Measurements from ENCODE around the gene OVOL1.

Gene OVOL1

GRCh38 chr11:65792456-65792855 lies 5.6 kb downstream of the OVOL1 start:
- DNase-seq (ENCODE audit: low read depth), result no peak

- no peak for DNase-seq (ENCODE audit: low read depth)
Observed at GRCh38 chr11:65793144-65793581, 6.3 kb downstream of the OVOL1 start.

DNA sequence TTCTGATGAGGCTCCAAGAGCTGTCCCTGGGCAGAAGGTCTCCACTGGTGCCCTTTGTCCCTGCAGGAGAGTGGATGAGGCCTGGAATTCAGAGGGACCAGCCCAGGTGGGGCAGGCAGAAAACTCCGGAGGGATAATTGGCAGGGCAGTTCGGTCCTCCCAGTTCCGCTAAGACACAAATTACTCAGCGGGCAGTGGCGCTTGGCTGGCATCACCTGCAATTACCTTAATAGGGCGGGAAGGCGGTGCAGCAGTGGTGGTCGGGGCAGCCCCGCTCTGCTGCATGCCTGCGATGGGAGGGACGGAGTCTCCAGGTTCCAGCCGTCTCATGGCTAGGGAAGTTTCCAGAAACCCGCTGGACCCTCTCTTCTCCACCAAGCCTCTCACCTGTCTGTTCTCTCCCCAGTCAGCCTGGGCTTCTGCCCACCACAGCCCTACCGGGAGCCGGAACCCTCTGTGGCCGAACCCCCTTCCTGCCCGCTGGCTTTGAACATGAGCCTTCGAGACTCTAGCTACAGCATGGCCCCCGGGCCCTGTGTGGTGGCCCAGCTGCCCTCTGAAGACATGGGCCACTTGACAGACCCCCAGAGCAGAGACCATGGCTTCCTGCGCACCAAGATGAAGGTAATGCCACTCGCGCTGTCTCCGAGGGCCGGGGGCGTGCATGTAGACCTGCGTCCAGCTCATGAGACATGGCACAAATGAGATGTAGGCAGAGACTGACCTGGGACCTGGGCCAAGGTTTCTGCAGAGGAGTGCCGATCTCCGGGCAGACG lies 7.0 kb downstream of the OVOL1 start:
- DNase-seq (ENCODE audit: low read depth), result no peak

DNA sequence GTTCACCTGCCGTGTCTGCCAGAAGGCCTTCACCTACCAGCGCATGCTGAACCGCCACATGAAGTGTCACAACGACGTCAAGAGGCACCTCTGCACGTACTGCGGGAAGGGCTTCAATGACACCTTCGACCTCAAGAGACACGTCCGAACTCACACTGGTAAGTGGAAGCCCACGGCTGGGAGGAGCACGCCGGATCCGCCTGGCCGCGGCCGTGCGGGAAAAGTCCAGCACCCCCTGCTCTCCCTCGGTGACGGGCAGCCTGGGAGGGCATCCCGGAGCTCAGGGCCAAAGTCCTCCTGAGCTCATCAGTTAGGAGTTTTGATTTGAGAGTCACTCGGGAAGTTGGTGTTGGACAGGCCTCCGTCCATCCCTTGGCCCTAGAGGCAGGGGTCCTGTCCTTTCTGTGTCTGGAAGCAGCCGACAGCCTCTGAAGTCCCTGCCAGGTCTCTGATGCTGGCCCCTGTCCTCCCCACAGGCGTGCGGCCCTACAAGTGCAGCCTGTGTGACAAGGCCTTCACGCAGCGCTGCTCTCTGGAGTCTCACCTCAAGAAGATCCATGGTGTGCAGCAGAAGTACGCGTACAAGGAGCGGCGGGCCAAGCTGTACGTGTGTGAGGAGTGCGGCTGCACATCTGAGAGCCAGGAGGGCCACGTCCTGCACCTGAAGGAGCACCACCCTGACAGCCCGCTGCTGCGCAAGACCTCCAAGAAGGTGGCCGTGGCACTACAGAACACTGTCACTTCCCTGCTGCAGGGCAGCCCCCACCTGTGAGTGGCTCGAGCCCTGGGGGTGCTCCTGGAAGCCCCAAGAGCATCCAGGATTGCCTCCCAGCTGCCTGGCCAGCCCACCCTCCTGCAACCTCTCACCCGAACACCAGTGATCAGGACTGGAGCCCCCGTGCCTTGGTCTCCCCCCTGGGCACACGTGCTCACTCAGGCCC lies 8.0 kb downstream of the OVOL1 start:
- no peak for DNase-seq (ENCODE audit: low read depth)

DNA sequence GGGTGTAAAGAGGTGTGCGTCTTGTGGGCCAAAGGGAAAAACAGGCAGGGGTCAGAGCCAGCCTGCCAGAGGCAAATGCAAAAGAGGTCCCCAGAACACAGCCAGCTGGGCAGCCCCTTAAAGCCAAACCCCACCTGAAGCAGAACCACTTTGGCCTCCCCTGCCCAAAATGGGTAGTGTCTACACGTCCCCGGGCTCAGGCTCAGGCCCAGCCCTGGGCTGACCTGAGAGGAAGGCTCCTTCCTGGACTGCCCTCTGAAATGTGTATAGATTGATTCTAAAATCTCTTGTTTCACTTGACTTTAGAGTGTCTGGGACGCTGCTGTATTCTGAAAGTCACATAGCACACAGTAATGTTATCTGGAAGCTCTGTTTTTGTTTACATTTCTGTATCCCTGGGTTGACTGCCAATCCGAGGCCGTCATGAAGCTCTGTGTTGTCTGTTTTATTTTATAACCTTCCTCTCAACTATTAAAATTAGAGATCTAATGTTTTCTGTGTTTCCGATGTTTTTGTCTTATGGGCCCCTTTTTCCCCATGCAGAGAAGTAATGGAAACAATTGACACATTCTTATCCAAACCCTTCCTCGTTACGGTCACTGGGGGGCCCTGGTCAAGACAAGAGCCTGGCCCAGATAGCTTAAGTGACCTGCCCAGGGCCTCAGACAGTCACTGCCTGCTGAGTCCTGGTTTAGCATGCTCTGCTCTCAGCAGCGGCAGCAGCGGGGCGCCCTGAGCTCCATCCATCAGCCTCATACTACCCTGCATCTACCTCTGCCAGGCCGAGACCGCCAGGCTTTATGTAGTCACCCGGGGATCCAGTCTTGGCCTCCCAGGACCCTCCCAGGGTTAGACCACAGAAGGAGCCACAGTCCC lies 10.1 kb downstream of the OVOL1 start:
- DNase-seq (ENCODE audit: low read depth), result no peak

DNA sequence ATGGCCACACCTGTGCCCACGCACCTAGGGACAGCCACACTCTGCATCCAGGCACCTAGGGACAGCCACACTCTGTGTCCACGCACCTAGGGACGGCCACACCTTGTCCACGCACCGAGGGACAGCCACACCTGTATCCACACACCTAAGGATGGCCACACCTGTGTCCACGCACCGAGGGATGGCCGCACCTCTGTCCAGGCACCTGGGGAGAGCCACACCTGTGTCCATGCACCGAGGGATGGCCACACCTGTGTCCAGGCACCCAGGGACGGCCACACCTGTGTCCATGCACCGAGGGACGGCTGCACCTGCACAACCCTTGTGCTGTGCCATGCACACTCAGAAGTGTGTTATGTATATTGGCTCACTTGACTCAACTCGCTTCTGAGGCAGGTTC lies 10.8 kb downstream of the OVOL1 start:
- no peak for DNase-seq (ENCODE audit: low read depth)

DNA sequence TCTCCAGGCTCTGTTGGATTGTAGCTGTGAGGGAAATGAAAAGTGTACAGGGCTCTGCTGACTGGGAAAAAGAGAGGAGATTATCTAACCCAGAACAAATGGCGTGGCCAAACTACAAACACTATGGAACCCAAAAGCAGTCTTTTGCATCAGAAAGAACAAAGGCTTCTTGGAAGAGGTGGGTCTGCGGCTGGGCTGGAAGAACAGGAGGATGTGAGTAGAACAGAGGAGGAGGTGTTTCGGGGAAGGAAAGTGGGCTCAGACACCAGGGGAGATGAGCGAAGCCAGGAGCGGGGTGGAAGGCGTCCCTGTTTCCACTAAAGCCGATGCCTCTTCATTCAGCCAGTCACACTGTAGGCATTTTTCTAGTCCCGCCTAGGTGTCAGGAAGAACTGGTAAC lies 12.0 kb downstream of the OVOL1 start:
- DNase-seq (ENCODE audit: low read depth), result no peak

DNA sequence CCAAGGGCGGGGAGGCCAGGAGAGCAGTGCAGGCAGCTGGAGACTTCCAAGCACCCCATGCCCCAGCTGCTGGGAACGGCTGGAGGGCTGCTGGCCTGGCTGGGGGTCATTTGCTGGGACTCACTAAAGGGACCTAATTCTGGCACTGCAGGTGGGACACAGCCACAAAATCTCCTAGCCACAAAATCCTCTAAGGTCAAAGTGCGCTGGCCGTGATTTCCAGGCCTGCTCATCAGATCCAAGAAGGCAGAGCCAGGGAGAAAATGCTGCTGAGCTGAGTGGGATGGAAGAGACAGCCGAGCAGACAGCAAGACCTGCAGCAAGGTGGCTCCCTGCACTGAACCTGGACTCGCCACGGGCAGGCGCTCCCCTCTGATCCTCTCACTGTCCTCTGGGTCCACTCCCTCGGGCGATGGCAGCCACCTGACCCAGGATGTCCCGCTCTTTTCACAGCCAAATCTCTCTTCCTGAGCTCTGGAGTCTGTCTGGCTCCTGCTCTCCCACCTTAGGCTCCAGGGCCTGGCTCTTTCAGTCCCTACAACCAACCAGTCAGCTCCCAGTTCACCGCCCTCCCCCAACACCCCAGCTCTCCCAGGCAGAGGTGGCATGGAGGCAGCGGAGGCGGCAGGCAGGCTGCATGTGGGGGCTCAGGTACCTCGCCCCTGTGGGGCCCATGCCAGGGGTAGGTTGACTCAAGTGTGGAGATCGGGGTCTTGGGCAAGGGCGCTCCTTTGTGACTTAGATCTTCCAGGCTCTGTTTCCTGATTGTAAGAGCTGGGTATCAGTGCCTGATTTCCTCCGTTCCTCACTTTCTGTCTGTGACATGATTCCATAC lies 14.5 kb downstream of the OVOL1 start:
- DNase-seq (ENCODE audit: low read depth), result no peak

DNA sequence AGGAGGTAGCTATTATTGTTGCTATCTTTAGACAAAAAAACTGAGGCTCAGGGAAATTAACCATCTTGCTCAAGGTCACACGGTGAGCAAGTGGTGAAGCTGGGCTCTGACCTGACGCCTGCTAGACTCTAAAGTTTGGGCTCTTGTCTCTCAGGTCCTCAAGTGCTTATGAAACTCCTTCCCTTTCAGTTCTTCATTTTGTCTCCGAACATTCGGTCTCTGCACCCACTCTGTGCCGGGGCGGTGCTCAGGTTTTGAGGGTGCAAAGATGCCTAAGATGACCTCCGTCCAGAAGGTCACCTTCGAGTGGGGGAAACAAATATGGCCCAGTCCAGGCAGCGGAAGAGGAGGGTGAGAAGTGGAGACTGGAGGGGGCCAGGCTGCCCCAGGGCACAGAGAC lies 16.0 kb downstream of the OVOL1 start:
- no peak for DNase-seq (ENCODE audit: low read depth)

GRCh38 chr11:65803797-65804492 lies 17.1 kb downstream of the OVOL1 start:
- DNase-seq (ENCODE audit: low read depth), result no peak

GRCh38 chr11:65806979-65807378 lies 20.1 kb downstream of the OVOL1 start:
- no peak for DNase-seq (ENCODE audit: low read depth)

DNA sequence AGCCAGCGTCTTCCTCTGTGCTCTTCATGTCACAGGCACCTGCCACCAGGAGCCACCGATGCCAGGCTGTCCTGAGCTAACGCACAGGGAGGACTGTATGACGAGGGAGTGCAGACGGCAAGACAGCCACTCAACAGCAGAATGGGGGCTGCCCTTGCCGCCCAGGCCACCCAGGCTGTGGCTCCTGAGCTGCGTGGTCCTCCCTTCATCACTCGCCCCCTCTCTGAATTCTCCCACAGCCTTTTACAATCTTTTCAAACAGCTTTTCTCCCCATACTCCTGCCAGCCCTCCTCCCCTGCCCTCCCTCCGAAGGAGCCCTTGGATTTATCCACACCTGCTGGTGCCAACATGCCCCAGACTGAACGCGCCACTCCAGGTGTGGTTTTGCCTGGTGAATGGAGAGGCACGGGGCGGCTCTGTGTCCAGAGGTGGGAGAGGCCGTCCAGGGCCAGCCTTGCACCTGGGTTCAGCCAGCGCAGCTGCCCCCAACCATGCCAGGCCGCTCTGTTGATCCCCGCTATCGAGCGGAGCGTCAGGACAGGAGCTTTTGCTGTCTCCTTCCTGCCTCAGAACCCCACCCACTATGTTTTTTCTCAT lies 22.0 kb downstream of the OVOL1 start:
- no peak for DNase-seq (ENCODE audit: low read depth)

GRCh38 chr11:65809496-65809895 lies 22.6 kb downstream of the OVOL1 start:
- DNase-seq (ENCODE audit: low read depth), result no peak

GRCh38 chr11:65810046-65810868 lies 23.4 kb downstream of the OVOL1 start:
- DNase-seq (ENCODE audit: low read depth), result no peak

DNA sequence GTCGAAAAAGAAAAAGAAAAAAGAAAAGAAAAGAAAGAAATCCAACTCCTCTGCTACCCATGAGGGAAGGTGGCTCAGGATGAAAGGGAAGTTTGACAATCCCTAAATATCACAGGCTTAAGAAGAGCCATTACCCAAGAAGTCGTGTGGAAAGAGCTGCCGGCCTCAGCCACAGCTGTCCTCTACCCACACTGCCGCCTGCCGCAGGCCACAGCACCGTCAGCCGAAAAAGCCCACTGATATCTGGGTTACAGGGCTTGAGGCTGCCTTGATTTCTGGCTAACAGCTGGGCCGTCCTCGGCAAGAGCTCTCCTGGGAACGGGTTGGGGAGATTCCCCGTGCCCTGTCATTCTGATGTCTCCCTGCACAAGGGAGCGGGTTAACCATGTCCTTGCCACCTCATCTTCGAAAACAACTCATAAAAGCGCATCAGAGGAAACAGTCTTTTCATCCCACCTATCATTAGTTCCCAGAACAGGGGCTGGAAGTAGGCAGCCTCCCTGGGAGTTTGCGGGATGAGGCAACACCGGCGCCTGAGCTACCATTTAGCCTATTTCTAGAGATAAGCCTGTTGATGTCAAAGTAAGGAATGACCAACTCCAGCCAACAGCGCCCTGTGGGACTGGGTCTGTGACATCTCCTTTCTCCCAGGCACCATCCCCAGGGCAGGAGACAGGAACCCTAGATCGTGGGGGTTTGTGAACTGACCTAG lies 25.1 kb downstream of the OVOL1 start:
- no peak for DNase-seq (ENCODE audit: low read depth)

DNA sequence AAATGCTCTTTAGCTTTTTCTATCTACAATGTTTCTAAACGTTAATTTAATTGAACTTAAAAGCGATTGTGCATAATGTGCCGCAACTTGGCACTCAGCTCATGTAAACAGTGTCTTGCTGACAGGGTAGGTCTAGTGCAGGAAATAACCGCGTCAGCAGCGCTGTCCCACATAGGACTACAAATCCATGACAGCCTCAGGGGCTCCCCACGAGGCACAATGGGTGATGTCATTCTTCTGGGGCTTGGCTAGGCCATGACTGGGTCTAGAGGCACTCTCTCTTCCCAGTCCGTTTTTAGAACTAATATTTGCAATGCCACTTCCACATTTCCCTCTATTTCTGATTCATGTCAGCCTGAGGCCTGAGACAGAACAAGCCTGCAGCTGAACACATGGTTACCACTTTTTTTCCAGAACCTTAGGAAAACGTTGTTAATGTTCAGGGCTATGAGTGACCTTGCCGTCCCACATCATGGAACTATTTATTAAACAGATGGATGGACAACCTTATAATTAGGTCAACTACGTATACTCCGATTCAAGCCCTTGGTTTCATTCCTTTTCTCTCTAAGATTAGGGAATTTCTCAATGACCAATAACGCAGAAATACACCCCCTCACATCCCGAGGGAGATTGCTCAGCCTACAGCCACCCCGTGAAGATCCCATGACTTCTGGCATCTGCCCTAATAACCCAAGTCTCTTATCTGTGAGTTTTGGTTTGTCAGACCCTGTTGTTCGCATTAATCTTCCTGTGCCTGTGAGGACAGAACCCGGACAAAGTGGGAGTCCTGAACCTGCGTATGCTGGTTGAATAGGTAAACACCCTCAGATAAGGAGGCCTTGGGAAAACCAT lies 27.5 kb downstream of the OVOL1 start:
- DNase-seq (ENCODE audit: low read depth), result no peak

DNA sequence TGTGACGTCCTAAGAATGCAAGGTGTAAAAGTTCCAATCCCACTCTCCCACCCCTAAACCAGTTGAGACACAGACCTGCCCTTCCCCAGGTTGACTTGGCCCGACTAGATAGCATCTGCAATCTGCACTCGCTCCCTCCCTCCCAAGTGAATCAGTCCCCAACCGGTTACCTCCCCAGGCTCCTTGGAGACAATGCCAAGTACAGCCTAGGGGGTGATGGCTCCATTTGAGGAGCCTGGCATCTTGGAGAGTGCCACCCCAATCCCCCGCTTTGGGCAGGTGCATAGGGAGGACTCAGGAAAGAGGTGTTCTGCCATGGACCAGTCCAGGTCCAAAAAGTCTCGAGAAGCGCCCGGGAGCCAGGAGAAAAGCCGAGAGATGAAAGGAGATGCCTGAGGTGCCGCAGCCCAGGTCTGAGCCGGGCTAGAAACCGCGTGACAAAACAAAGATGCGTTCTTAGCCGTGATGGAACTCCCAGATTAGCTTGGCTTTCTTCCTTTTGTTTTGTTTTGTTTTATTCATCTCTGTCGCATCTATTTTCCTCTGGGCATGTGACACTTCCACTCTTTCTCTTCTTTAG lies 28.2 kb downstream of the OVOL1 start:
- no peak for DNase-seq (ENCODE audit: low read depth)
